ENCODE measurements around the gene CCDC102A. TPM values are rescaled to one million over a fixed set of nuclear protein-coding genes. Genes with fewer than 3 reads are reported as not detected.

CCDC102A gene
- total RNA-seq, 1 experiment from 2014 or later, result 4.5 TPM

GRCh38 chr16:57486858-57487834 lies 49.2 kb downstream of the CCDC102A start:
- RAD21 ChIA-PET (ENCODE audit: low non-redundant PET in 1 of 2, low total read pairs in 2 of 2, uncharacterized antibody in 2 of 2, unreplicated experiment in 2 of 2), result interaction anchor here in 1 of 2 experiments (0.7 kb wide), 1 partner anchor 547 kb away, joined by 6 read pairs; no protein-coding TSS in a partner anchor
- H3K36me3 ChIP-seq (ENCODE audit: control insufficient read depth in 1 of 2, insufficient read depth in 2 of 2, low read length in 2 of 2), result no peaks in the 10 kb centered on the region
- no peaks in the 10 kb centered on the region for H3K9me3 ChIP-seq (ENCODE audit: control insufficient read depth in 1 of 2, insufficient read depth in 1 of 2, low read depth in 1 of 2, low read length in 2 of 2)
- H3K27me3 ChIP-seq (ENCODE audit: insufficient read depth, low read length), result no peaks in the 10 kb centered on the region
- no peaks in the 10 kb centered on the region for H4K20me1 ChIP-seq (ENCODE audit: insufficient read depth)
- CTCF ChIA-PET, result interaction anchor here (1.8 kb wide), 1 partner anchor 25 kb away, joined by 6 read pairs; the partner anchor contains the start of gene POLR2C
- H3K79me2 ChIP-seq (ENCODE audit: insufficient read depth, low read length), result no peaks in the 10 kb centered on the region
- no peak for TF ChIP-seq TCF7L2 (IDR thresholded peaks at IDR 0.05; ENCODE audit: borderline replicate concordance, extremely low read depth, insufficient read depth, insufficient read length)
- 0 out of 2 replicates have a peak, but pooled peaks have one; percentile 0 for TF ChIP-seq ZFX (IDR thresholded peaks at IDR 0.05)
- TF ChIP-seq ZNF274 (IDR thresholded peaks at IDR 0.05; ENCODE audit: low read depth, low read length), result no peak
- TF ChIP-seq, protein P1, sequence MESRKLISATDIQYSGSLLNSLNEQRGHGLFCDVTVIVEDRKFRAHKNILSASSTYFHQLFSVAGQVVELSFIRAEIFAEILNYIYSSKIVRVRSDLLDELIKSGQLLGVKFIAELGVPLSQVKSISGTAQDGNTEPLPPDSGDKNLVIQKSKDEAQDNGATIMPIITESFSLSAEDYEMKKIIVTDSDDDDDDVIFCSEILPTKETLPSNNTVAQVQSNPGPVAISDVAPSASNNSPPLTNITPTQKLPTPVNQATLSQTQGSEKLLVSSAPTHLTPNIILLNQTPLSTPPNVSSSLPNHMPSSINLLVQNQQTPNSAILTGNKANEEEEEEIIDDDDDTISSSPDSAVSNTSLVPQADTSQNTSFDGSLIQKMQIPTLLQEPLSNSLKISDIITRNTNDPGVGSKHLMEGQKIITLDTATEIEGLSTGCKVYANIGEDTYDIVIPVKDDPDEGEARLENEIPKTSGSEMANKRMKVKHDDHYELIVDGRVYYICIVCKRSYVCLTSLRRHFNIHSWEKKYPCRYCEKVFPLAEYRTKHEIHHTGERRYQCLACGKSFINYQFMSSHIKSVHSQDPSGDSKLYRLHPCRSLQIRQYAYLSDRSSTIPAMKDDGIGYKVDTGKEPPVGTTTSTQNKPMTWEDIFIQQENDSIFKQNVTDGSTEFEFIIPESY (IDR thresholded peaks at IDR 0.05; ENCODE audit: extremely low read depth, insufficient replicate concordance, low read length), result no peak
- 0 out of 2 replicates have a peak, but pooled peaks have one; percentile 27 for TF ChIP-seq SIN3A (IDR thresholded peaks at IDR 0.05; ENCODE audit: low read depth)
- H3K9ac ChIP-seq (ENCODE audit: low read length), result peak overlapping the region; percentile 17; the same call in 1 of the 2 replicates
- ATAC-seq (0 out of 2 replicates have a peak, but pooled peaks have one; percentile 4), DNase-seq (ENCODE audit: low read depth, low spot score) (no peak)
- POLR2A ChIA-PET, result interaction anchor here (0.8 to 1.1 kb wide), 2 partner anchors 13 to 40 kb away, joined by 4 to 5 read pairs; partner anchors contain the start of genes CIAPIN1 and COQ9
- H2AFZ ChIP-seq (ENCODE audit: low read depth, low read length, poor library complexity, severe bottlenecking), result peak overlapping the region; percentile 74
- no TSS peak for BruUV-seq (replicated peaks)
- H3K4me2 ChIP-seq (ENCODE audit: low read length), result peak overlapping the region; percentile 81
- 0 out of 2 replicates have a peak overlapping the region, but pooled peaks have one; percentile 4 for H3K27ac ChIP-seq (ENCODE audit: low read depth, low read length)
- H3K4me1 ChIP-seq (ENCODE audit: control insufficient read depth in 1 of 2, insufficient read depth in 2 of 2, low read length in 2 of 2), result peaks cover 0 to 21% of the 10 kb centered on the region in 2 experiments
- H3K9me2 ChIP-seq (ENCODE audit: insufficient read depth), result no peaks in the 10 kb centered on the region
- intact Hi-C loops (cut with micrococcal nuclease), result loop anchor here (5.0 kb wide), 1 partner anchor 50 kb away; the partner anchor contains the start of gene CCDC102A
- H3K4me3 ChIP-seq (replicated peaks in 1 of 2; ENCODE audit: low read depth in 1 of 2, low read length in 2 of 2), result peak overlapping the region; percentile 37 to 77

Data from HCT116 (cell line).